K562 (cell line): ENCODE measurements around the gene LDLRAD1. TPM values are rescaled to one million over a fixed set of nuclear protein-coding genes. Genes with fewer than 3 reads are reported as not detected.

ENCODE experiments used
- ATAC-seq: fragments of 200-7000 bp; cut with Tn5 transposase; 3 replicates; pipeline ENCODE4 v1.9.1; 2020; ENCODE audit warnings: moderate library complexity
- BruUV-seq: library from RNA; stranded (reverse); fragments of 400-500 nt; replicated peaks from 2 replicates; lab custom pipeline; 2021; lab: Mats Ljungman, UMichigan
- CTCF ChIA-PET: fragments of 300-600 bp; formaldehyde crosslinking; extraction: SDS; loops from one replicate; lab custom pipeline; 2021; ENCODE audit warnings: low intra/inter-chr PET ratio; lab: Yijun Ruan, JAX
- POLR2A ChIA-PET: fragments of 300-600, 350-650 bp; sonication (Branson Sonifier 250); formaldehyde crosslinking; extraction: SDS; loops from one replicate; lab custom pipeline; 2021; ENCODE audit warnings: antibody characterized with exemption, inconsistent platforms; lab: Yijun Ruan, JAX
- DNase-seq, 4 experiments: peaks; one replicate each; pipeline versions ENCODE4 v3.0.0 to v3.0.0-alpha.2; 2011 to 2018; ENCODE audit warnings: low spot score in 3 of 4, mixed read lengths in 3 of 4; ENCODE audit errors: extremely low read depth in 1 of 4
- FAIRE-seq: peaks from 2 replicates; lab custom pipeline; 2011; peaks lifted over from hg19 to GRCh38; lab: Jason Lieb, UNC
- H2AFZ ChIP-seq: 2 replicates; pipeline ENCODE4 v1.6.0; 2011; ENCODE audit warnings: low read depth, low read length, control low read depth, inconsistent platforms
- H3K27ac ChIP-seq: fragments of 200-600 bp; 3 replicates; pipeline ENCODE4 v1.8.0; 2011; ENCODE audit warnings: low read depth, mild to moderate bottlenecking, control low read depth, inconsistent platforms, low read length, moderate library complexity, mixed read lengths; ENCODE audit errors: extremely low read depth
- H3K27me3 ChIP-seq, 2 experiments: fragments of 300-600 bp in 1 of 2; 2 replicates in 1 of 2; 3 replicates in 1 of 2; pipeline versions ENCODE4 v1.6.0 to v1.8.0; 2011; ENCODE audit warnings: inconsistent platforms in 2 of 2, low read length in 2 of 2, mild to moderate bottlenecking in 1 of 2, mixed read lengths in 1 of 2, moderate library complexity in 1 of 2; ENCODE audit not compliant: control insufficient read depth in 2 of 2, insufficient read depth in 2 of 2
- H3K36me3 ChIP-seq: fragments of 300-600 bp; 3 replicates; pipeline ENCODE4 v1.8.0; 2011; ENCODE audit warnings: mild to moderate bottlenecking, low read length, inconsistent platforms; ENCODE audit not compliant: control insufficient read depth, insufficient read depth
- H3K4me1 ChIP-seq, 2 experiments: fragments of 200-600 bp in 1 of 2; replicated peaks in 1 of 2; 2 replicates in 1 of 2; 3 replicates in 1 of 2; pipeline versions ENCODE4 v1.5.1 to v1.8.0; 2011; ENCODE audit warnings: inconsistent platforms in 2 of 2, low read length in 2 of 2, mild to moderate bottlenecking in 1 of 2, mixed read lengths in 1 of 2, moderate library complexity in 1 of 2; ENCODE audit not compliant: control insufficient read depth in 2 of 2, insufficient read depth in 2 of 2
- H3K4me2 ChIP-seq: 2 replicates; pipeline ENCODE4 v1.6.1; 2011; ENCODE audit warnings: low read length, control low read depth, inconsistent platforms, mixed read lengths; ENCODE audit not compliant: insufficient read depth
- H3K4me3 ChIP-seq: fragments of 200-600 bp; sonication (generic), shearing (Covaris generic); 2 replicates; pipeline ENCODE4 v1.5.1; 2016; ENCODE audit warnings: control low read depth, inconsistent platforms
- H3K79me2 ChIP-seq: fragments of 200-600 bp; 3 replicates; pipeline ENCODE4 v1.8.0; 2011; ENCODE audit warnings: low read length, inconsistent platforms; ENCODE audit not compliant: control insufficient read depth, insufficient read depth
- H3K9ac ChIP-seq, 2 experiments: 2 replicates each; pipeline versions ENCODE4 v1.6.0 to v1.6.1; 2011; ENCODE audit warnings: low read depth in 2 of 2, low read length in 2 of 2, control low read depth in 1 of 2, inconsistent platforms in 1 of 2, mild to moderate bottlenecking in 1 of 2, mixed read lengths in 1 of 2; ENCODE audit not compliant: insufficient read depth in 1 of 2
- H3K9me1 ChIP-seq: one replicate; pipeline ENCODE4 v1.6.0; 2011; ENCODE audit warnings: inconsistent platforms, mild to moderate bottlenecking, low read length, moderate library complexity; ENCODE audit not compliant: control insufficient read depth, insufficient read depth
- H3K9me3 ChIP-seq: replicated peaks from 2 replicates; pipeline ENCODE4 v1.5.1; 2011; ENCODE audit warnings: low read depth, low read length, inconsistent platforms; ENCODE audit not compliant: control insufficient read depth, insufficient read depth
- H4K20me1 ChIP-seq: replicated peaks from 2 replicates; pipeline ENCODE4 v1.6.1; 2011; ENCODE audit warnings: low read length, inconsistent platforms, mixed read lengths; ENCODE audit not compliant: control insufficient read depth, insufficient read depth
- BRD4 ChIP-seq: fragments of 200-600 bp; sonication (generic); IDR thresholded peaks from 2 replicates; pipeline ENCODE4 v1.6.1; 2017; ENCODE audit warnings: inconsistent platforms
- CEBPG ChIP-seq, 3 experiments: fragments of 200-800 bp in 1 of 3; sonication (Bioruptor generic) in 1 of 3; sonication (generic) in 1 of 3; formaldehyde crosslinking in 1 of 3; IDR thresholded peaks in 2 of 3; conservative IDR thresholded peaks in 1 of 3; 2 replicates each; pipeline versions ENCODE4 v1.6.1 to v1.8.0; 2016 to 2022; ENCODE audit warnings: missing compliant biosample characterization in 2 of 3, missing genetic modification characterization in 2 of 3, mild to moderate bottlenecking in 1 of 3, missing genetic modification reagents in 1 of 3
- FOXK1 ChIP-seq: sonication (generic); formaldehyde crosslinking; IDR thresholded peaks from 2 replicates; pipeline ENCODE4 v1.8.0; 2022; ENCODE audit warnings: missing genetic modification reagents, mild to moderate bottlenecking, borderline replicate concordance
- HMGN3 ChIP-seq: IDR thresholded peaks from 2 replicates; pipeline ENCODE4 v1.6.1; 2011; ENCODE audit warnings: borderline replicate concordance, low read depth, mild to moderate bottlenecking, mixed read lengths, low read length; ENCODE audit not compliant: insufficient read length; ENCODE audit errors: extremely low read depth
- HOXB6 ChIP-seq: fragments of 250-450 bp; sonication (Bioruptor Pico); IDR thresholded peaks from 2 replicates; pipeline ENCODE4 v1.5.1; 2022; ENCODE audit warnings: mild to moderate bottlenecking, borderline replicate concordance
- KDM1A ChIP-seq, 2 experiments: fragments of 450-650 bp; IDR thresholded peaks; 2 replicates each; pipeline ENCODE4 v1.6.1; 2016; ENCODE audit warnings: mild to moderate bottlenecking in 2 of 2
- MBD2 ChIP-seq: sonication (generic); IDR thresholded peaks from 2 replicates; pipeline ENCODE4 v1.6.1; 2016; ENCODE audit warnings: low read depth, borderline replicate concordance
- MEIS2 ChIP-seq: fragments of 450-650 bp; IDR thresholded peaks from 2 replicates; pipeline ENCODE4 v1.6.1; 2014; ENCODE audit warnings: mild to moderate bottlenecking; ENCODE audit not compliant: partially characterized antibody
- RBBP5 ChIP-seq: fragments of 200-600 bp; sonication (generic); IDR thresholded peaks from 2 replicates; pipeline ENCODE4 v1.6.1; 2012; ENCODE audit warnings: borderline replicate concordance, mild to moderate bottlenecking, low read length, control low read depth, inconsistent platforms; ENCODE audit not compliant: insufficient read depth, poor library complexity, severe bottlenecking
- SIRT6 ChIP-seq: IDR thresholded peaks from one replicate; pipeline ENCODE4 v1.6.1; 2012; ENCODE audit warnings: low read depth, mild to moderate bottlenecking, control low read depth, inconsistent platforms, low read length, moderate library complexity
- SMARCC2 ChIP-seq: fragments of 450-650 bp; IDR thresholded peaks from 2 replicates; pipeline ENCODE4 v1.6.1; 2017; ENCODE audit warnings: antibody characterized with exemption, moderate library complexity, mild to moderate bottlenecking, low read depth
- SOX6 ChIP-seq: fragments of 450-650 bp; IDR thresholded peaks from 2 replicates; pipeline ENCODE4 v1.6.1; 2014; ENCODE audit warnings: mild to moderate bottlenecking
- TBL1XR1 ChIP-seq, 2 experiments: IDR thresholded peaks; 2 replicates each; pipeline ENCODE4 v1.6.1; 2012; ENCODE audit warnings: improper control_type of control experiment in 2 of 2, low read length in 2 of 2, mild to moderate bottlenecking in 1 of 2
- XRCC5 ChIP-seq: fragments of 200-400 bp; formaldehyde crosslinking; IDR thresholded peaks from 2 replicates; pipeline ENCODE4 v1.6.1; 2017; ENCODE audit warnings: low read depth, mild to moderate bottlenecking, low read length
- ZNF133 ChIP-seq: fragments of 250-450 bp; sonication (Bioruptor Pico); IDR thresholded peaks from 2 replicates; pipeline ENCODE4 v1.4.0; 2020; ENCODE audit warnings: mild to moderate bottlenecking
- ZNF408 ChIP-seq: fragments of 250-450 bp; sonication (Bioruptor Pico); IDR thresholded peaks from 2 replicates; pipeline ENCODE4 v1.4.0; 2020; ENCODE audit warnings: low read depth, mild to moderate bottlenecking, moderate library complexity
- ZNF431 ChIP-seq: sonication (generic); formaldehyde crosslinking; IDR thresholded peaks from 2 replicates; pipeline ENCODE4 v1.8.0; 2022; ENCODE audit warnings: mild to moderate bottlenecking, missing genetic modification reagents
- WGBS: fragments of 100-300 bp; shearing (Covaris generic); methylation state at CpG from one replicate; pipeline ENCODE4 v1.1.6; 2016; ENCODE audit warnings: low coverage, mixed read lengths; ENCODE audit not compliant: insufficient coverage; ENCODE audit errors: missing lambda C conversion rate; 5-methylcytosine and 5-hydroxymethylcytosine counted together
- in situ Hi-C: fragments of 300-500 bp; cut with MboI; formaldehyde crosslinking; loops from 4 replicates; pipeline ENCODE4 v1.15.0; 2018; ENCODE audit warnings: inconsistent platforms, mixed read lengths
- intact Hi-C: fragments of 100-400 bp; cut with micrococcal nuclease; formaldehyde crosslinking; loops from 2 replicates; pipeline ENCODE4 v1.14.2; 2022
- polyA plus RNA-seq, 8 experiments: library from polyadenylated mRNA; depleted of rRNA in 4 of 8; stranded (reverse) in 5 of 8; unstranded in 3 of 8; fragments of >200 nt; fragmentation: Nextera tagmentation in 2 of 8; fragmentation: Illumina TruSeq in 1 of 8; extraction: Ambion mirVana in 2 of 8; extraction: Trizol in 1 of 8; gene quantifications; 2 replicates each; pipeline versions ENCODE4 v1.2.1 to v1.2.3, GENCODE V29; 2011 to 2014; ENCODE audit warnings: inconsistent platforms in 1 of 8, missing spikeins in 1 of 8
- total RNA-seq, 7 experiments: library from RNA; depleted of rRNA in 6 of 7; stranded (reverse); fragments of >200 nt in 6 of 7; fragmentation: Illumina TruSeq in 2 of 7; extraction: Trizol in 2 of 7; gene quantifications; 2 replicates each; pipeline versions ENCODE4 v1.2.1 to v1.2.3, GENCODE V29; 2011 to 2021; ENCODE audit warnings: low replicate concordance in 1 of 7
- TF ChIP-seq, protein P1 (sequence below), 2 experiments: IDR thresholded peaks in 1 of 2; conservative IDR thresholded peaks in 1 of 2; 2 replicates each; pipeline ENCODE4 v1.6.1; 2016; ENCODE audit warnings: low read depth in 2 of 2, mild to moderate bottlenecking in 1 of 2, missing compliant biosample characterization in 1 of 2, missing genetic modification characterization in 1 of 2, moderate library complexity in 1 of 2
- TF ChIP-seq, protein P2 (sequence below): sonication (generic); formaldehyde crosslinking; IDR thresholded peaks from 2 replicates; pipeline ENCODE4 v1.8.0; 2022; ENCODE audit warnings: mild to moderate bottlenecking, missing genetic modification reagents

LDLRAD1 gene
- total and polyA plus RNA-seq, 9 of the 15 experiments (the other 6 are each of a cell fraction or from before 2014, with no cell fraction given): not detected

DNA sequence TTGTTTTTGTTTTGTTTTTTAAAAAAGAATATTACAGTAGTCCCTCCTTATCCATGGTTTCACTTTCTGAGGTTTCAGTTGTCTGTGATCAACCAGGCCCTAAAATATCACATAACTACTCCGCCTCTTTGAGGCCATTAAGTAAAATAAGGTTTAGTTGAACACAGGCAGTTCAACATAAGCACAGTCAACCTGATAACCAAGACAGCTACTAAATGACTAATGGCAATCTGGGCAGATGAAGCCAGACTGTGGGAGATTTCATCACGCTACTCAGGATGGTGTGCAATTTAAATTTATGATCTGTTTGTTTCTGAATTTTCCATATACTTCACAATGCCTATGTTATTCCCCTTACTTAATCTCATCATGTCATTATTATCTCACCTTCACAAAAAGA, 30.1 kb downstream of the LDLRAD1 start:
- 7% methylated on average over 2 of the region's 2 CpGs for WGBS
- H3K4me2 ChIP-seq: no peak overlapping the region
- no peaks in the 10 kb centered on the region for H3K9me1 ChIP-seq
- DNase-seq (no peak), FAIRE-seq (no peak), ATAC-seq (no peak)
- H3K9ac ChIP-seq: no peak overlapping the region
- H3K4me3 ChIP-seq: no peak overlapping the region
- H3K27ac ChIP-seq: no peak overlapping the region
- intact Hi-C loops: no loop called here
- CTCF ChIA-PET: no interaction called here
- in situ Hi-C loops: no loop called here
- H3K4me1 ChIP-seq: peaks cover 1 to 3% of the 10 kb centered on the region in 2 experiments; a peak in 1 of 5 replicates
- H3K27me3 ChIP-seq: peaks cover 0 to 13% of the 10 kb centered on the region in 2 experiments; a peak in 2 of 5 replicates
- POLR2A ChIA-PET: no interaction called here
- H3K9me3 ChIP-seq: no peaks in the 10 kb centered on the region
- H4K20me1 ChIP-seq: no peaks in the 10 kb centered on the region
- H3K79me2 ChIP-seq: no peaks in the 10 kb centered on the region
- H2AFZ ChIP-seq: no peak overlapping the region
- BruUV-seq: no TSS peak
- H3K36me3 ChIP-seq: no peaks in the 10 kb centered on the region
- no peak for TF ChIP-seq ZNF408 (CRISPR knock-in tag)
- TF ChIP-seq BRD4: no peak
- TF ChIP-seq MBD2: no peak
- TF ChIP-seq KDM1A (IDR thresholded peaks at IDR 0.05): no peak
- TF ChIP-seq SOX6: no peak
- no peak for TF ChIP-seq FOXK1 (CRISPR knock-in tag)
- no peak for TF ChIP-seq SMARCC2
- TF ChIP-seq CEBPG (CRISPR knock-in tag; IDR thresholded peaks at IDR 0.05): no peak
- peak; percentile 57 to 59 for TF ChIP-seq CEBPG (tag; conservative IDR thresholded peaks at IDR 0.05 in 1 of 2, IDR thresholded peaks at IDR 0.05 in 1 of 2)
- no peak for TF ChIP-seq ZNF431
- no peak for TF ChIP-seq XRCC5
- no peak for TF ChIP-seq ZNF133 (CRISPR knock-in tag)
- TF ChIP-seq SIRT6: no peak
- TF ChIP-seq MEIS2: peak; percentile 56
- no peak for TF ChIP-seq TBL1XR1 (IDR thresholded peaks at IDR 0.05; ENCODE audit: low read length in 2 of 2)
- TF ChIP-seq, protein P1, sequence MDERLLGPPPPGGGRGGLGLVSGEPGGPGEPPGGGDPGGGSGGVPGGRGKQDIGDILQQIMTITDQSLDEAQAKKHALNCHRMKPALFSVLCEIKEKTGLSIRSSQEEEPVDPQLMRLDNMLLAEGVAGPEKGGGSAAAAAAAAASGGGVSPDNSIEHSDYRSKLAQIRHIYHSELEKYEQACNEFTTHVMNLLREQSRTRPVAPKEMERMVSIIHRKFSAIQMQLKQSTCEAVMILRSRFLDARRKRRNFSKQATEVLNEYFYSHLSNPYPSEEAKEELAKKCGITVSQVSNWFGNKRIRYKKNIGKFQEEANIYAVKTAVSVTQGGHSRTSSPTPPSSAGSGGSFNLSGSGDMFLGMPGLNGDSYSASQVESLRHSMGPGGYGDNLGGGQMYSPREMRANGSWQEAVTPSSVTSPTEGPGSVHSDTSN (CRISPR knock-in tag; IDR thresholded peaks at IDR 0.05; ENCODE audit: low read depth): no peak
- TF ChIP-seq, protein P1 (tag; conservative IDR thresholded peaks at IDR 0.05; ENCODE audit: low read depth): peak; percentile 52; the same call in 1 of the 2 replicates
- no peak for TF ChIP-seq HOXB6 (CRISPR knock-in tag)
- no peak for TF ChIP-seq RBBP5
- TF ChIP-seq, protein P2, sequence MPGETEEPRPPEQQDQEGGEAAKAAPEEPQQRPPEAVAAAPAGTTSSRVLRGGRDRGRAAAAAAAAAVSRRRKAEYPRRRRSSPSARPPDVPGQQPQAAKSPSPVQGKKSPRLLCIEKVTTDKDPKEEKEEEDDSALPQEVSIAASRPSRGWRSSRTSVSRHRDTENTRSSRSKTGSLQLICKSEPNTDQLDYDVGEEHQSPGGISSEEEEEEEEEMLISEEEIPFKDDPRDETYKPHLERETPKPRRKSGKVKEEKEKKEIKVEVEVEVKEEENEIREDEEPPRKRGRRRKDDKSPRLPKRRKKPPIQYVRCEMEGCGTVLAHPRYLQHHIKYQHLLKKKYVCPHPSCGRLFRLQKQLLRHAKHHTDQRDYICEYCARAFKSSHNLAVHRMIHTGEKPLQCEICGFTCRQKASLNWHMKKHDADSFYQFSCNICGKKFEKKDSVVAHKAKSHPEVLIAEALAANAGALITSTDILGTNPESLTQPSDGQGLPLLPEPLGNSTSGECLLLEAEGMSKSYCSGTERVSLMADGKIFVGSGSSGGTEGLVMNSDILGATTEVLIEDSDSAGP (CRISPR knock-in tag): no peak
- no peak for TF ChIP-seq HMGN3
